Measurements from ENCODE around the gene PTCD3.
A peak's percentile ranks its signal among the peaks of the same experiment; 100 is the strongest.

PTCD3 gene
- 165 reads per million, percentile 90 among the genes with 10 or more reads in this experiment for total RNA-seq

- peak; percentile 93 for DNase-seq
Observed at GRCh38 chr2:86105969-86106945, at the start of gene PTCD3. TSS of gene PTCD3 (plus strand) at chr2:86106235. CDS start at chr2:86106248, 13 bp downstream.

GRCh38 chr2:86056590-86057331 lies 49.3 kb upstream of the PTCD3 start:
- DNase-seq = no peak

- no peak for DNase-seq
Observed at GRCh38 chr2:86062043-86062442, 44.0 kb upstream of the PTCD3 start.

GRCh38 chr2:86064006-86064405 lies 42.0 kb upstream of the PTCD3 start:
- no peak for DNase-seq

- no peak for DNase-seq
Observed at GRCh38 chr2:86065512-86065911, 40.5 kb upstream of the PTCD3 start.

- DNase-seq = no peak
Observed at GRCh38 chr2:86066007-86066578, 39.9 kb upstream of the PTCD3 start.

DNA sequence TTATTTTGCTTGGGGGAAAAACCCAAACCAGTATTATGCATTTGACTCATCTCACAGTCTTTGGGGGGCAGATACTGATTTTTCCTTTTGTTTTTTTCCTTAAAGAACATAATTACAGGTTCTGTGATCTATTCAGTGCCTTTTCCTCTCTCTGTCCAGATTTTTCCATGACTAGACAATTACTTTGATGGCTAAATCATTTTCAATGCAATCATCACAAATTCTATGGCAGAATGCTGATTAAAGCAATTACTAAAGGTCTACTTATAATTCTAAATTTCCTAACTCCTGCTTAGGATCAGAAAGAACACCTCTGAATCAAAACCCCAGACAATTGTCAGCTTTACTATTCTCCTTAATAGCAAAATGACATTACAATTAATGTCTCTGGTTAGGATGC lies 39.1 kb upstream of the PTCD3 start:
- DNase-seq = no peak

- DNase-seq = peak; percentile 32
Observed at GRCh38 chr2:86068136-86068588, 37.9 kb upstream of the PTCD3 start.

DNA sequence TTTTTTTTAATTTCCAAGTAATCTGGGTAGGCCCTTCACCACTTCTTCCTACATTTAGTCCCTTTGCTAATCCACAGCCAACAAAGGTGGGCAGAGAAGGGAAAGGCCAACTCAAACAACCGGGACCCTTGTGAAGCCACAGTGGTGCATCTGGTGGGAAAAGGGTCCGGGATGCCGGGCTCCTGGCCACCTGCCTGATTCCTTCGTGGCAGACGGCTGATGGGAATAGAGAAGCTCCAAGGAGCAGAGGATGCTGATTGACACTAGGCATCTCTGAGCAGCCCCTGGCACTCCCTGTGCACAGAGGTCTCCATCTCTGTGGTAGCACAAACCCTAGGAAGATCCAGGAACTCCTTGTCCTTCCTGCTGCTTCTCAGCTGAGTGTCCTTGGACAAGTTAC lies 37.4 kb upstream of the PTCD3 start:
- no peak for DNase-seq

DNA sequence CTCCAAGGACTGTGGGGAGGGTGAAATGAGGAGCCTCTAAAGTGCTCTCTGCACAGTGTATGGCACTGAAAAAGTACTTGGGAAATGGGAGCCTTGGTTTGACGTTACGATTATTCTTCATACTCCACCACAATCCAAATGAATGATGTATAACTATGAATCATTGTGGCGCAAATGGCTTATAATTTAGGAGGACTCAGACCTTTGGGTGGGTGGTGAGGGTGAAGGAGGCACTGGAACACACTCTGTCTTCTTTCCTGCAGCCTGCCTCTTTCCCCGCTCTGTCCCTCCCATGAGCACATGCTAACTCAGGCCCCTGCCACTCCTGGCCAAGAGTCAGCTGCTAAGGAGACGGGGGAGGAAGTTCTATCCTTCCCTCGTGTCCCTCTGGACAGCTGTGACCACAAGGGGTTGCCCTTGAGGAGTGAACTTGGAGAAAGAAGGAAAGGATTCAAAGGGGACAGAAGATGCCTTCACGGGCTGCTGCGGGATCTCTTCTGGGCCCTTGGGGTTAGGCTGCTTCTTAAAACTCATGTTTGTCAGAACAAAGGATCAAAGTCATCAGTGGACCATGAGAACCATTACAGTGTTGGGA lies 36.8 kb upstream of the PTCD3 start:
- no peak for DNase-seq

- no peak for DNase-seq
Observed at GRCh38 chr2:86069783-86070339, 36.2 kb upstream of the PTCD3 start.

GRCh38 chr2:86070868-86071267 lies 35.2 kb upstream of the PTCD3 start:
- no peak for DNase-seq

GRCh38 chr2:86072271-86072858 lies 33.7 kb upstream of the PTCD3 start:
- no peak for DNase-seq

DNA sequence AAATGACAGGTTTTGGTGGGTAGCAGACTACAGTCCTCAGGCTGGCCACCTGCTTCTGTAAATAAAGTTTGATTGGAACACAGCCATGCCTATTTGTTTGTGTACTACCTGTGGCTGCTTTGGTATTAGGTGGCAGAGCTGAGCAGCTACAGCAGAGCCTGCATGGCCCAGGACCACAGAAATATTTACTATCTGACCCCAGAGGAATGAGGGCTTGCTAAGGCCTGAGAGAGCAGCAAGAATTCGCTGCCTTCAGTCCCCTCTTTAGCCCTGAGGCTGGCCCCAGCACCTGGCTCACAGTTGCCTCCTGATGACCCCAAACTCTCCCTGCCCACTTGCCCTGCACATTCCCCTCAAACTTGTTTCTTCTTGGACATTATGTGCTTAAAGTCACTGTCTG lies 32.8 kb upstream of the PTCD3 start:
- DNase-seq = no peak

- no peak for DNase-seq
Observed at GRCh38 chr2:86074256-86074655, 31.8 kb upstream of the PTCD3 start.

- no peak for DNase-seq
Observed at GRCh38 chr2:86074811-86075210, 31.2 kb upstream of the PTCD3 start.

DNA sequence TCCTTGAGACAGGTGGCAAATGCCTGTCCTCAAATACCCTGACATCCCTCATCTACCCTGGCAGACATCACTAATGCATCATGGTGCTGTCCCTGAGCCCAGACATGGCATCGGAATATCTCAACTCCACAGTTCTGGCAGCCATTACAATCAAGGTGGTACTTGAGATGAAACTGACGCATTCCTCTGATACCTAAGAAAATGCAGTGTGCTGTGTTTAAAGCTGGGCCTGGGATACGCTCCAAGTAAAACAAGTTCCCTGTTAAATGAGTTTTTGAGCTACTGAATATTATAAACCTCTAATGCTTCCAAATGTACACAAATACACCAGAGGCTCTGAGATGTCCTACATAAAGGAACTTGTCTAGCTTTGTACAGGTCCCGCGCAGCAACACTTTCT lies 30.1 kb upstream of the PTCD3 start:
- DNase-seq = no peak

DNA sequence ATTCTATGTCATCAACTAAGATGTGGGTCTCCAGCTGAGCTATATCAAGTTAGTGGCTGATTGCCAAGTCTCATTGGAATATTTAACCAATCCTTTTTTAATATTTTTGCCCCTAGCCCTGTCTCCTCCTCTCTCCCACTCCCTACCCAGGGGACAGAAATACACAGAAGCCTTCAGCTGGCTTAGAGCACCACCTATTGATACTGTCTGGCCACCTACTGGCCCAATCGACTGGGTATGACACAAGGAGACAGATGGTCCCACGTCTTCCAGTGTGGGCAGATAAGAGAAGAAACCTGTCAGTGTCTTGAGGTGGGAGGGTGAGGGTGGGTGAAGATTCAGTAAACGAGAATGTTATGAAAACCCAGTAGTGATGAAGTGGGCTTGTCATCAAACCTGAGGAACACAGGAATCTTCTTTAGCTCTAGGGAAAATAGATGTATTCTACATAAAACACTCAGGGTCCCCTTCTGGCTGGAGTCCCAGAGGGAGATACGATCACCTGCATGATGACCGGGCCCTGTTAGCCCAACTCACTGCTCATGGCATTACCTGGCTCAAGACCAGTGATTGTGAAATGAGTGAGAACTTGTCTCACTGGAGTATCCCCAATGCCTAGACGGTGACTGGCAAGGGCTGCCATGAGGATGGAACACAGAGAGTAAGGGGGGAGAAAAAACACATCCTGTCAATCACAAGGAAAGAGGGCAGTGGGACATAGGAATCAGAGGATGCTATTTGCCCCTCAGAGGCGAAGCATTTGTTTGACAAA lies 27.1 kb upstream of the PTCD3 start:
- DNase-seq = no peak

GRCh38 chr2:86079981-86080911 lies 25.8 kb upstream of the PTCD3 start:
- peak; percentile 81 for DNase-seq

- DNase-seq = no peak
Observed at GRCh38 chr2:86081724-86082123, 24.3 kb upstream of the PTCD3 start.
